Measurements from ENCODE around the gene PAX5. TPM values are rescaled to one million over a fixed set of nuclear protein-coding genes. Genes with fewer than 3 reads are reported as not detected.

PAX5 gene
- total RNA-seq, 2 experiments from 2014 or later: 62.5 to 141 TPM

DNA sequence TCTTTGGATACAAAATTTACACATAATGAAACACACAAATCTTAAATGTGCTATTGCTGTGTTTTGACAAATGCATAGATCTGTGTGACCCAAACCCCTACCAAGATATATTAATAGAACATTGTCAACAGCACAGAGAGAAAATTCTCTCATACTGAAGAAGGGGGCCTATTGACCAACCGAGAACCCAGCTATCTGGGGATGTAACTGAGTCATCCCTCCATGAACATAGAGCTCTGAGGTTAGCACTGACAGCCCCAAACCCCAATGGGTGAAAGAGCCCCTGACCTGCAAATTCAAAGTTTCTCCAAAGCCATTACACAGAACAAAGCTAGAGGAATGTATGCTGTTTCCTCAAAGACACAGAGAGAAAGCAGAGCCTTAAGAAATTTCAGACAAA lies 180.8 kb downstream of the PAX5 start:
- H3K79me2 ChIP-seq (ENCODE audit: insufficient read depth, low read depth, low read length): no peaks in the 10 kb centered on the region
- intact Hi-C loops (cut with micrococcal nuclease; ENCODE audit: unreplicated experiment): loop anchor here (10.0 kb wide), 1 partner anchor 218 kb away; no protein-coding TSS in a partner anchor
- TF ChIP-seq EZH2phosphoT487 (IDR thresholded peaks at IDR 0.05; ENCODE audit: borderline replicate concordance, low read depth, low read length): no peak
- TF ChIP-seq, protein P1, sequence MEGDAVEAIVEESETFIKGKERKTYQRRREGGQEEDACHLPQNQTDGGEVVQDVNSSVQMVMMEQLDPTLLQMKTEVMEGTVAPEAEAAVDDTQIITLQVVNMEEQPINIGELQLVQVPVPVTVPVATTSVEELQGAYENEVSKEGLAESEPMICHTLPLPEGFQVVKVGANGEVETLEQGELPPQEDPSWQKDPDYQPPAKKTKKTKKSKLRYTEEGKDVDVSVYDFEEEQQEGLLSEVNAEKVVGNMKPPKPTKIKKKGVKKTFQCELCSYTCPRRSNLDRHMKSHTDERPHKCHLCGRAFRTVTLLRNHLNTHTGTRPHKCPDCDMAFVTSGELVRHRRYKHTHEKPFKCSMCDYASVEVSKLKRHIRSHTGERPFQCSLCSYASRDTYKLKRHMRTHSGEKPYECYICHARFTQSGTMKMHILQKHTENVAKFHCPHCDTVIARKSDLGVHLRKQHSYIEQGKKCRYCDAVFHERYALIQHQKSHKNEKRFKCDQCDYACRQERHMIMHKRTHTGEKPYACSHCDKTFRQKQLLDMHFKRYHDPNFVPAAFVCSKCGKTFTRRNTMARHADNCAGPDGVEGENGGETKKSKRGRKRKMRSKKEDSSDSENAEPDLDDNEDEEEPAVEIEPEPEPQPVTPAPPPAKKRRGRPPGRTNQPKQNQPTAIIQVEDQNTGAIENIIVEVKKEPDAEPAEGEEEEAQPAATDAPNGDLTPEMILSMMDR (conservative IDR thresholded peaks at IDR 0.05; ENCODE audit: low read length): no peak
- CTCF ChIA-PET (ENCODE audit: unreplicated experiment): no interaction called here
- no peaks in the 10 kb centered on the region for H3K9me2 ChIP-seq (ENCODE audit: insufficient read depth, low read length)
- H3K27ac ChIP-seq (ENCODE audit: low read depth, low read length, poor library complexity, severe bottlenecking): no peak overlapping the region
- peaks cover 16% of the 10 kb centered on the region for H3K4me1 ChIP-seq (ENCODE audit: insufficient read depth, low read length, poor library complexity, severe bottlenecking)
- no peaks in the 10 kb centered on the region for H3K9me3 ChIP-seq (ENCODE audit: low read length)
- H3K4me2 ChIP-seq (ENCODE audit: low read length): no peak overlapping the region
- no peak overlapping the region for H2AFZ ChIP-seq (ENCODE audit: low read length)
- peaks cover 69% of the 10 kb centered on the region for H3K36me3 ChIP-seq (ENCODE audit: insufficient read depth, low read length)
- no peaks in the 10 kb centered on the region for H4K20me1 ChIP-seq (ENCODE audit: insufficient read depth, low read length)
- no peak for DNase-seq (ENCODE audit: low spot score)
- no peak overlapping the region for H3K4me3 ChIP-seq (ENCODE audit: low read depth, low read length, poor library complexity, severe bottlenecking)
- POLR2A ChIA-PET: interaction anchor here (0.6 kb wide), 1 partner anchor 188 kb away, joined by 3 read pairs; no protein-coding TSS in a partner anchor
- no TSS peak for BruUV-seq (replicated peaks)

DNA sequence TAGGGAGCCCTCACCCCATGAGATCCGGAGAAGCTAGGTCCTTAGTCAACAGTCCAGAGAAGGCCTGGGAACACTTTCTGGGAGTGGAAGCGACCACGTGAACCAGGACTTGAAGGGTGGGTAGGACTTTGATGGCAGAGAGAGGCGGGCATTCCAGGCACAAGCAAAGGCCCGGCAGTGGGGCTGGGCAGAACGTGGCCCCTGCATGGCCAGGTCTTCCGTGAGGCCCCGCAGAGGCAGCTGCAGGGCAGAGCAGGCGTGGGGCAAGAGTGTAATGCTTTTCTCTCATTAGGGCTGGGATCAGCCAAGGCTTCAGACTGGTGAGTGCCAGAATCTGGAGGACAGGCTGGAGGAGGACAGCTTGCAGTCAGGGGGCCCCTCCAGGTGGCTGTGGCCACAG lies 184.1 kb downstream of the PAX5 start:
- Histone ChIP-seq H2AFZ (ENCODE audit: low read length) (no peak overlapping the region), H3K27ac (ENCODE audit: low read depth, low read length, poor library complexity, severe bottlenecking) (no peak overlapping the region), H3K79me2 (ENCODE audit: insufficient read depth, low read depth, low read length) (no peaks in the 10 kb centered on the region), H3K4me1 (ENCODE audit: insufficient read depth, low read length, poor library complexity, severe bottlenecking) (no peaks in the 10 kb centered on the region), H3K9me3 (ENCODE audit: low read length) (no peaks in the 10 kb centered on the region), H3K4me3 (ENCODE audit: low read depth, low read length, poor library complexity, severe bottlenecking) (no peak overlapping the region), H3K4me2 (ENCODE audit: low read length) (no peak overlapping the region), H4K20me1 (ENCODE audit: insufficient read depth, low read length) (no peaks in the 10 kb centered on the region), H3K36me3 (ENCODE audit: insufficient read depth, low read length) (peaks cover 76% of the 10 kb centered on the region), H3K9me2 (ENCODE audit: insufficient read depth, low read length) (no peaks in the 10 kb centered on the region)
- no TSS peak for BruUV-seq (replicated peaks)
- POLR2A ChIA-PET: interaction anchor here (0.9 kb wide), 1 partner anchor 18 kb away, joined by 3 read pairs; no protein-coding TSS in a partner anchor
- CTCF ChIA-PET (ENCODE audit: unreplicated experiment): no interaction called here
- TF ChIP-seq, protein P1 (conservative IDR thresholded peaks at IDR 0.05; ENCODE audit: low read length): no peak
- no peak for TF ChIP-seq EZH2phosphoT487 (IDR thresholded peaks at IDR 0.05; ENCODE audit: borderline replicate concordance, low read depth, low read length)
- intact Hi-C loops (cut with micrococcal nuclease; ENCODE audit: unreplicated experiment): loop anchor here (10.0 kb wide), 1 partner anchor 215 kb away; no protein-coding TSS in a partner anchor
- no peak for DNase-seq (ENCODE audit: low spot score)

DNA sequence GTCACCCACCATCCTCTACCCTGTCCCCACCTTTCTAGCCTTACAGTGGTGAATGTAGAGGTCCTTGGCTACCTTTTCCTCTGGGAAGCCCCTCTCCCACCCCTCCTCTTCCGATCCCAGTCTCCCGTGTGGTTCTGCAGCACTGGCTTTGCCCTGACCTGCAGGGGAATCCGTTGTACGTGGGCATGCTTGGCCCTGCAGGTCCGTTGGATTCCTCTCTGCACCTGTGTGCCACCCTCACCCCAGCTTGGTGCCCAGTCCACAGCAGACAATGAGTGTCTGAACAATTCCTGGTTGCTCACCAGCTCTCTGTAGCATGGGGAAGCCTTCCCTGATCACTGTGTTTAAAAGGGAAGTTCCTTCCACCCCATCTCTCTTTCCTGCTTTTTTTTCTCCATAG lies 185.1 kb downstream of the PAX5 start:
- no peaks in the 10 kb centered on the region for H4K20me1 ChIP-seq (ENCODE audit: insufficient read depth, low read length)
- no peaks in the 10 kb centered on the region for H3K9me3 ChIP-seq (ENCODE audit: low read length)
- POLR2A ChIA-PET: no interaction called here
- no peak overlapping the region for H2AFZ ChIP-seq (ENCODE audit: low read length)
- H3K4me2 ChIP-seq (ENCODE audit: low read length): no peak overlapping the region
- no peaks in the 10 kb centered on the region for H3K9me2 ChIP-seq (ENCODE audit: insufficient read depth, low read length)
- peaks cover 79% of the 10 kb centered on the region for H3K36me3 ChIP-seq (ENCODE audit: insufficient read depth, low read length)
- H3K27ac ChIP-seq (ENCODE audit: low read depth, low read length, poor library complexity, severe bottlenecking): no peak overlapping the region
- CTCF ChIA-PET (ENCODE audit: unreplicated experiment): no interaction called here
- no peaks in the 10 kb centered on the region for H3K79me2 ChIP-seq (ENCODE audit: insufficient read depth, low read depth, low read length)
- no peak overlapping the region for H3K4me3 ChIP-seq (ENCODE audit: low read depth, low read length, poor library complexity, severe bottlenecking)
- no TSS peak for BruUV-seq (replicated peaks)
- H3K4me1 ChIP-seq (ENCODE audit: insufficient read depth, low read length, poor library complexity, severe bottlenecking): no peaks in the 10 kb centered on the region
- TF ChIP-seq, protein P1 (conservative IDR thresholded peaks at IDR 0.05; ENCODE audit: low read length): no peak
- TF ChIP-seq EZH2phosphoT487 (IDR thresholded peaks at IDR 0.05; ENCODE audit: borderline replicate concordance, low read depth, low read length): no peak
- DNase-seq (ENCODE audit: low spot score): no peak
- intact Hi-C loops (cut with micrococcal nuclease; ENCODE audit: unreplicated experiment): no loop called here
